H1 (cell line): ENCODE measurements around the gene HSD17B8. TPM values are rescaled to one million over a fixed set of nuclear protein-coding genes. Genes with fewer than 3 reads are reported as not detected.

ENCODE experiments used
- CHD1 ChIP-seq: IDR thresholded peaks from 2 replicates; pipeline ENCODE4 v1.6.1; 2012; ENCODE audit warnings: low read depth, low read length, improper control_type of control experiment
- GABPA ChIP-seq: IDR thresholded peaks from 2 replicates; pipeline ENCODE4 v1.6.1; 2011; ENCODE audit warnings: mild to moderate bottlenecking, low read length, moderate library complexity, borderline replicate concordance; ENCODE audit not compliant: insufficient read depth
- MAFK ChIP-seq: IDR thresholded peaks from 2 replicates; pipeline ENCODE4 v1.6.1; 2012; ENCODE audit warnings: low read depth, mild to moderate bottlenecking, improper control_type of control experiment, low read length
- SRF ChIP-seq: IDR thresholded peaks from 2 replicates; pipeline ENCODE4 v1.6.1; 2011; ENCODE audit warnings: mild to moderate bottlenecking, low read depth, low read length, moderate library complexity
- polyA plus RNA-seq, 7 experiments: library from polyadenylated mRNA; depleted of rRNA in 3 of 7; stranded (reverse) in 5 of 7; unstranded in 2 of 7; fragments of >200 nt in 5 of 7; fragments of 200-250 nt in 2 of 7; gene quantifications; 1 replicate in 5 of 7; 2 replicates in 1 of 7; 4 replicates in 1 of 7; pipeline versions ENCODE4 v1.2.1 to v1.2.3, GENCODE V29; 2011 to 2013; ENCODE audit warnings: missing spikeins in 2 of 7, mixed read lengths in 2 of 7
- total RNA-seq: library from RNA; stranded (reverse); fragmentation: NEBNext Ultra II Directional; extraction: Animal tissue kit (Norgen Biotek cat#: 25700); gene quantifications from 2 replicates; pipeline ENCODE4 v1.2.1, GENCODE V29; 2021
- TF ChIP-seq, protein P1 (sequence below), 3 experiments: IDR thresholded peaks; 1 replicate in 2 of 3; 2 replicates in 1 of 3; pipeline versions ENCODE4 v1.5.1 to v1.6.1; 2011; ENCODE audit warnings: low read length in 3 of 3, mild to moderate bottlenecking in 3 of 3, inconsistent platforms in 2 of 3, low read depth in 1 of 3, moderate library complexity in 1 of 3; ENCODE audit not compliant: insufficient read depth in 1 of 3; ENCODE audit errors: control extremely low read depth in 1 of 3

The HSD17B8 gene
- total and polyA plus RNA-seq, 2 of the 8 experiments (the other 6 are each of a cell fraction or from before 2014, with no cell fraction given) = 3.3 to 17.1 TPM

GRCh38 chr6:33170176-33171015 is 34.1 kb upstream of the HSD17B8 start (continued):
- TF ChIP-seq, protein P1, sequence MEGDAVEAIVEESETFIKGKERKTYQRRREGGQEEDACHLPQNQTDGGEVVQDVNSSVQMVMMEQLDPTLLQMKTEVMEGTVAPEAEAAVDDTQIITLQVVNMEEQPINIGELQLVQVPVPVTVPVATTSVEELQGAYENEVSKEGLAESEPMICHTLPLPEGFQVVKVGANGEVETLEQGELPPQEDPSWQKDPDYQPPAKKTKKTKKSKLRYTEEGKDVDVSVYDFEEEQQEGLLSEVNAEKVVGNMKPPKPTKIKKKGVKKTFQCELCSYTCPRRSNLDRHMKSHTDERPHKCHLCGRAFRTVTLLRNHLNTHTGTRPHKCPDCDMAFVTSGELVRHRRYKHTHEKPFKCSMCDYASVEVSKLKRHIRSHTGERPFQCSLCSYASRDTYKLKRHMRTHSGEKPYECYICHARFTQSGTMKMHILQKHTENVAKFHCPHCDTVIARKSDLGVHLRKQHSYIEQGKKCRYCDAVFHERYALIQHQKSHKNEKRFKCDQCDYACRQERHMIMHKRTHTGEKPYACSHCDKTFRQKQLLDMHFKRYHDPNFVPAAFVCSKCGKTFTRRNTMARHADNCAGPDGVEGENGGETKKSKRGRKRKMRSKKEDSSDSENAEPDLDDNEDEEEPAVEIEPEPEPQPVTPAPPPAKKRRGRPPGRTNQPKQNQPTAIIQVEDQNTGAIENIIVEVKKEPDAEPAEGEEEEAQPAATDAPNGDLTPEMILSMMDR (IDR thresholded peaks at IDR 0.05; ENCODE audit: control extremely low read depth in 1 of 3, insufficient read depth in 1 of 3, low read depth in 1 of 3, low read length in 3 of 3) = no peak
- TF ChIP-seq SRF (no peak), CHD1 (no peak), GABPA (no peak), MAFK (no peak)
